Bladder microvascular endothelial cell (primary cell): ENCODE results near the gene REPIN1. TPM values are rescaled to one million over a fixed set of nuclear protein-coding genes. Genes with fewer than 3 reads are reported as not detected.

Experiments
- total RNA-seq: library from RNA; depleted of rRNA; stranded (reverse); fragments of >200 nt; gene quantifications from 2 replicates; pipeline ENCODE4 v1.2.3, GENCODE V29; 2014

REPIN1 gene
- 43.5 and 74.2 TPM in 2 replicates for total RNA-seq

GRCh38 chr7:150368096-150368883 is at the start of gene REPIN1:
TSS of gene REPIN1 (plus strand) at chr7:150368822. CDS start at chr7:150369712, 890 bp downstream.

GRCh38 chr7:150322833-150323681 is 45.6 kb upstream of the REPIN1 start, which contains the start of the genes ACTR3C and LRRC61:
TSS of gene ACTR3C (minus strand) at chr7:150323545. CDS start at chr7:150295296, 28,249 bp downstream.
TSS of gene LRRC61 (plus strand) at chr7:150323355. CDS start at chr7:150336862, 13,507 bp downstream.

GRCh38 chr7:150341263-150342120 is 27.1 kb upstream of the REPIN1 start, which contains the start of gene RARRES2:
TSS of gene RARRES2 (minus strand) at chr7:150341629. CDS start at chr7:150340609, 1,020 bp downstream.

GRCh38 chr7:150378853-150379440 is 10.3 kb downstream of the REPIN1 start, which contains the start of gene ZNF775:
TSS of gene ZNF775 (plus strand) at chr7:150379330. CDS start at chr7:150388471, 9,141 bp downstream.

Other genes starting within 250 kb of the REPIN1 start
- 0.16 and 3.1 TPM in 2 replicates for gene LRRC61, start 45.5 kb upstream of the REPIN1 start, total RNA-seq
- gene ACTR3C, start 45.3 kb upstream of the REPIN1 start, total RNA-seq = 0.16 and 5.4 TPM in 2 replicates
- 0.19 TPM in 1 of 2 replicates, not detected in the other for gene RARRES2, start 27.2 kb upstream of the REPIN1 start, total RNA-seq
- gene ZNF775, start 10.5 kb downstream of the REPIN1 start, total RNA-seq = 7.0 and 7.8 TPM in 2 replicates
- gene GIMAP8, start 81.8 kb downstream of the REPIN1 start, total RNA-seq = 74.8 and 102 TPM in 2 replicates
- gene GIMAP7, start 146.1 kb downstream of the REPIN1 start, total RNA-seq = 41.2 and 88.9 TPM in 2 replicates
- gene GIMAP4, start 198.6 kb downstream of the REPIN1 start, total RNA-seq = 131 and 293 TPM in 2 replicates